ENCODE measurements around the gene PTPRU.

The PTPRU gene

GRCh38 chr1:29360768-29361167 lies 124.4 kb downstream of the PTPRU start:
- no peak for TF ChIP-seq FOXP2 (optimal IDR thresholded peaks at IDR 0.05; ENCODE audit: borderline replicate concordance, extremely low read depth, extremely low read length, insufficient read depth)
- TF ChIP-seq, protein P1, sequence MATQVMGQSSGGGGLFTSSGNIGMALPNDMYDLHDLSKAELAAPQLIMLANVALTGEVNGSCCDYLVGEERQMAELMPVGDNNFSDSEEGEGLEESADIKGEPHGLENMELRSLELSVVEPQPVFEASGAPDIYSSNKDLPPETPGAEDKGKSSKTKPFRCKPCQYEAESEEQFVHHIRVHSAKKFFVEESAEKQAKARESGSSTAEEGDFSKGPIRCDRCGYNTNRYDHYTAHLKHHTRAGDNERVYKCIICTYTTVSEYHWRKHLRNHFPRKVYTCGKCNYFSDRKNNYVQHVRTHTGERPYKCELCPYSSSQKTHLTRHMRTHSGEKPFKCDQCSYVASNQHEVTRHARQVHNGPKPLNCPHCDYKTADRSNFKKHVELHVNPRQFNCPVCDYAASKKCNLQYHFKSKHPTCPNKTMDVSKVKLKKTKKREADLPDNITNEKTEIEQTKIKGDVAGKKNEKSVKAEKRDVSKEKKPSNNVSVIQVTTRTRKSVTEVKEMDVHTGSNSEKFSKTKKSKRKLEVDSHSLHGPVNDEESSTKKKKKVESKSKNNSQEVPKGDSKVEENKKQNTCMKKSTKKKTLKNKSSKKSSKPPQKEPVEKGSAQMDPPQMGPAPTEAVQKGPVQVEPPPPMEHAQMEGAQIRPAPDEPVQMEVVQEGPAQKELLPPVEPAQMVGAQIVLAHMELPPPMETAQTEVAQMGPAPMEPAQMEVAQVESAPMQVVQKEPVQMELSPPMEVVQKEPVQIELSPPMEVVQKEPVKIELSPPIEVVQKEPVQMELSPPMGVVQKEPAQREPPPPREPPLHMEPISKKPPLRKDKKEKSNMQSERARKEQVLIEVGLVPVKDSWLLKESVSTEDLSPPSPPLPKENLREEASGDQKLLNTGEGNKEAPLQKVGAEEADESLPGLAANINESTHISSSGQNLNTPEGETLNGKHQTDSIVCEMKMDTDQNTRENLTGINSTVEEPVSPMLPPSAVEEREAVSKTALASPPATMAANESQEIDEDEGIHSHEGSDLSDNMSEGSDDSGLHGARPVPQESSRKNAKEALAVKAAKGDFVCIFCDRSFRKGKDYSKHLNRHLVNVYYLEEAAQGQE (IDR thresholded peaks at IDR 0.05; ENCODE audit: insufficient read depth in 1 of 2, low read depth in 2 of 2, low read length in 2 of 2) = no peak
- no peak for TF ChIP-seq POLR2AphosphoS5 (IDR thresholded peaks at IDR 0.05; ENCODE audit: low read depth, low read length)

DNA sequence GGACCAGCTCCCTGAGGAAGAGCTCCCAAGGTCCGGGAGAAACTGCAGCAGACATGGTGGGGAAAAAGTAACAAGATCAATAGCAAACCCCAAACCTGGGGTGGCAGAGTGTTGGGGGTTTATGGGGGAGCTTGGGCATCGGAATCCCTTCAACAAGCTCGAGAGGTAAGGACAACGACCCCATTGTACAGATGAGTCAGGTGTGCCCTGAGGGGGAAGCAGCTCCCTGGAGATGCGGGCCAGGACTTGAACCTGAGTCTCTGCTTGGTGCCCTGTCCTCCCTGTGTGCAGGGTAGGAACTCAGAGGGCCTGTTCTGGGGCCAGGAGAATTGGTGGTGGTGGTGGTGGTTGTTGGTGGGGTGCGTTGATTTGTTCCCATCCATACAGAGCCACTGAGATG lies 125.4 kb downstream of the PTPRU start:
- TF ChIP-seq POLR2AphosphoS5 (IDR thresholded peaks at IDR 0.05; ENCODE audit: low read depth, low read length) (no peak), TAF1 (IDR thresholded peaks at IDR 0.05; ENCODE audit: borderline replicate concordance, insufficient read depth, low read length) (no peak), SIN3A (IDR thresholded peaks at IDR 0.05; ENCODE audit: borderline replicate concordance, insufficient read depth, low read length) (no peak), FOXP2 (optimal IDR thresholded peaks at IDR 0.05; ENCODE audit: borderline replicate concordance, extremely low read depth, extremely low read length, insufficient read depth) (no peak)
- TF ChIP-seq, protein P1 (IDR thresholded peaks at IDR 0.05; ENCODE audit: insufficient read depth in 1 of 2, low read depth in 2 of 2, low read length in 2 of 2) = no peak

- TF ChIP-seq TAF1 (IDR thresholded peaks at IDR 0.05; ENCODE audit: borderline replicate concordance, insufficient read depth, low read length) (no peak), SIN3A (IDR thresholded peaks at IDR 0.05; ENCODE audit: borderline replicate concordance, insufficient read depth, low read length) (no peak), FOXP2 (optimal IDR thresholded peaks at IDR 0.05; ENCODE audit: borderline replicate concordance, extremely low read depth, extremely low read length, insufficient read depth) (no peak), POLR2AphosphoS5 (IDR thresholded peaks at IDR 0.05; ENCODE audit: low read depth, low read length) (no peak)
- TF ChIP-seq, protein P1 (IDR thresholded peaks at IDR 0.05; ENCODE audit: insufficient read depth in 1 of 2, low read depth in 2 of 2, low read length in 2 of 2) = no peak
Measured at GRCh38 chr1:29362116-29362515, 125.8 kb downstream of the PTPRU start.

- TF ChIP-seq POLR2AphosphoS5 (IDR thresholded peaks at IDR 0.05; ENCODE audit: low read depth, low read length) = no peak
- no peak for TF ChIP-seq TAF1 (IDR thresholded peaks at IDR 0.05; ENCODE audit: borderline replicate concordance, insufficient read depth, low read length)
- TF ChIP-seq, protein P1 (IDR thresholded peaks at IDR 0.05; ENCODE audit: insufficient read depth in 1 of 2, low read depth in 2 of 2, low read length in 2 of 2) = no peak
- no peak for TF ChIP-seq SIN3A (IDR thresholded peaks at IDR 0.05; ENCODE audit: borderline replicate concordance, insufficient read depth, low read length)
Measured at GRCh38 chr1:29362764-29363163, 126.4 kb downstream of the PTPRU start.

DNA sequence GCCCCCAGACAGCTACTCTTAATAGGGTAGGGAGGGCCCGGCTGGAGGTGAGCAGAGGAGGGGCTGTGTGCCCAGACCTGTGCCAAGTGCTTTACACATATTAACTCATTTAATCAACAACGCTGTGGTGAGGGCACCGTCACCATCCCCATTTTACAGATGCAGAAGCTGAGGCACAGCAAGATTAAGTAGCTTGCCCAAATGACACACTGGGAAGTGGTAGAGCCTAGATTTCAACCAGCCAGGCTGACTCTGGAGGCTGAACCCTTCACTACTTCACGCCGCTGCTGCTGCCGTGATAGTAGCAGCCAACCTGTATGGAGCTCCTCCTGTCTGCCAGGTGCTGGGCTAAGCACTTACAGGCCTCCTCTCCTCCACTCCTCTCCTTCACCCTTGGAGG lies 127.2 kb downstream of the PTPRU start:
- TF ChIP-seq, protein P1 (IDR thresholded peaks at IDR 0.05; ENCODE audit: insufficient read depth in 1 of 2, low read depth in 2 of 2, low read length in 2 of 2) = no peak
- TF ChIP-seq POLR2AphosphoS5 (IDR thresholded peaks at IDR 0.05; ENCODE audit: low read depth, low read length) = no peak
- no peak for TF ChIP-seq FOXP2 (optimal IDR thresholded peaks at IDR 0.05; ENCODE audit: borderline replicate concordance, extremely low read depth, extremely low read length, insufficient read depth)
- no peak for TF ChIP-seq TAF1 (IDR thresholded peaks at IDR 0.05; ENCODE audit: borderline replicate concordance, insufficient read depth, low read length)
